Measurements from ENCODE around the gene CFAP54. TPM values are rescaled to one million over a fixed set of nuclear protein-coding genes. Genes with fewer than 3 reads are reported as not detected.

The CFAP54 gene
- total and polyA plus RNA-seq, 2 donors (not counting 3 experiments of a cell fraction or from before 2014, with no cell fraction given) = 3.6 to 26.9 TPM

DNA sequence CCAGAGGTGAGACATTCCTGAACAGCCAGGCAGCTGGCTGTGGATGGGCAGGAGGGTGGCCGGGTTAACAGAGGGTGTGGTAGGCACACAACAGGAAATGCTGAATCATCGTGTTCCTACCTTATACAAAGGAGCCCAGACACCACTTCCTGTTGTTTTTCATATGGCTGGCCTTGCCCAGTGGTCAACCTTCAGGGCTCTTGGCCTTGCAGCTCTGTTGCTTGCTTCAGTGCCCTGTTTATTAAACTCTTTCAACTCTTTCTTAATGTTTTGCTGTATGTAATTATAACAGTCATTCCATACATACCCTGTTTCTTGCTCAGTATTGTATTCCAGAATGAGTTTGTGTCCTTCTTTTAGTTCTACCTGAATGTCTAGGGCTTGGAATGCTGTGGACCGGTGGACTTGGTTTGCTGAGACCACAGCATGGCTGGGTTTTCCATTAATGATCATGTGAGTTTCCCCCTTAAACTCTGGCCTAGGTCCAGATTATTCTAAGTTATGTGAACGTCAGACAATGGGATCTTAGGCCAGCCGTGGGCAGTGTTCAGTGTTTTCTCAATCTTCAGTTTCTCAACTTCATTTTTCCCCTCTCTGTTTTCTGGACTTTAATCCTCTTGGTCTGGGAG, 11.9 kb downstream of the CFAP54 start:
- Histone ChIP-seq H3K36me3 (ENCODE audit: control insufficient read depth in 2 of 2, extremely low read depth in 1 of 2, insufficient read depth in 2 of 2, low read length in 2 of 2) (peaks cover 0 to 2% of the 10 kb centered on the region in 2 experiments), H3K4me2 (ENCODE audit: insufficient read depth, low read length) (peak overlapping the region; percentile 55), H3K9ac (replicated peaks; ENCODE audit: extremely low read depth, insufficient read depth, low read length) (peak overlapping the region; percentile 93), H3K27ac (ENCODE audit: insufficient read depth, low read depth, low read length) (peak overlapping the region; percentile 99), H4K20me1 (replicated peaks; ENCODE audit: control insufficient read depth, extremely low read depth, insufficient read depth, low read length) (no peaks in the 10 kb centered on the region), H3K79me2 (ENCODE audit: control insufficient read depth, insufficient read depth, low read length) (peaks cover 26% of the 10 kb centered on the region), H2AFZ (ENCODE audit: low read depth, low read length) (no peak overlapping the region), H3K4me3 (replicated peaks in 1 of 3; ENCODE audit: insufficient read depth in 1 of 3, low read depth in 1 of 3, low read length in 3 of 3) (peak overlapping the region in 1 of 3 experiments; percentile 9), H3K4me1 (ENCODE audit: control insufficient read depth, extremely low read depth, insufficient read depth, low read length) (peaks cover 46% of the 10 kb centered on the region), H3K27me3 (ENCODE audit: control insufficient read depth in 2 of 2, insufficient read depth in 2 of 2, low read length in 2 of 2) (no peaks in the 10 kb centered on the region), H3K9me3 (replicated peaks; ENCODE audit: control insufficient read depth, insufficient read depth, low read length) (no peaks in the 10 kb centered on the region), H3K9me1 (replicated peaks; ENCODE audit: control insufficient read depth, extremely low read depth, insufficient read depth, low read length) (no peaks in the 10 kb centered on the region)
- ChIA-PET POLR2A (interaction anchor here (0.5 to 1.6 kb wide), 5 partner anchors 10 to 125 kb away, joined by 3 to 13 read pairs (median 7); partner anchors contain the start of gene CDK17), CTCF (interaction anchor here (1.0 to 3.1 kb wide), 13 partner anchors 9 to 110 kb away, joined by 3 to 25 read pairs (median 5); partner anchors contain the start of genes CDK17 and CFAP54)
- peak; percentile 94 for DNase-seq (ENCODE audit: low read depth, low spot score)
- TF ChIP-seq MYC (IDR thresholded peaks at IDR 0.05; ENCODE audit: low read depth, low read length) (no peak), EZH2 (IDR thresholded peaks at IDR 0.05; ENCODE audit: borderline replicate concordance, low read depth, low read length, severe bottlenecking) (no peak), FOS (IDR thresholded peaks at IDR 0.05; ENCODE audit: borderline replicate concordance, insufficient read depth, low read length) (peak; percentile 92), GATA2 (IDR thresholded peaks at IDR 0.05; ENCODE audit: insufficient read depth, insufficient read length, low read depth, low read length) (peak; percentile 50), POLR2A (IDR thresholded peaks at IDR 0.05; ENCODE audit: low read depth, low read length) (peak; percentile 91), POLR2AphosphoS5 (IDR thresholded peaks at IDR 0.05; ENCODE audit: insufficient read depth, low read depth, low read length) (peak; percentile 96), JUN (IDR thresholded peaks at IDR 0.05; ENCODE audit: borderline replicate concordance, insufficient read depth, insufficient read length, low read depth) (peak; percentile 92), CTCF (IDR thresholded peaks at IDR 0.05; ENCODE audit: extremely low read depth in 1 of 2, insufficient read depth in 1 of 2, low read depth in 1 of 2, low read length in 2 of 2) (no peak)
- TF ChIP-seq, protein P1, sequence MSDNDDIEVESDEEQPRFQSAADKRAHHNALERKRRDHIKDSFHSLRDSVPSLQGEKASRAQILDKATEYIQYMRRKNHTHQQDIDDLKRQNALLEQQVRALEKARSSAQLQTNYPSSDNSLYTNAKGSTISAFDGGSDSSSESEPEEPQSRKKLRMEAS (IDR thresholded peaks at IDR 0.05; ENCODE audit: insufficient read depth, insufficient read length) = no peak
- FAIRE-seq = peak; percentile 92
- dilution Hi-C loops (cut with MboI; ENCODE audit: extremely low pct_ligation_motif_present, low sequenced_read_pairs) = loop anchor here (5.0 kb wide), 1 partner anchor 114 kb away; no protein-coding TSS in a partner anchor
- BruUV-seq (replicated peaks) = TSS peak; percentile 87
- intact Hi-C loops (cut with micrococcal nuclease) = loop anchor here (1.0 to 5.0 kb wide), 7 partner anchors 9 to 894 kb away; partner anchors contain the start of gene CFAP54

All from endothelial cell of umbilical vein (primary cell).